Keratinocyte (primary cell): ENCODE results near the gene CD40.

ENCODE experiments used
- CTCF ChIP-seq, 3 experiments: IDR thresholded peaks in 1 of 3; conservative IDR thresholded peaks in 1 of 3; optimal IDR thresholded peaks in 1 of 3; 2 replicates in 2 of 3; 3 replicates in 1 of 3; pipeline versions ENCODE3 to v1.5.1; 2011; ENCODE audit warnings: low read length in 3 of 3, mild to moderate bottlenecking in 3 of 3, moderate library complexity in 2 of 3, control low read depth in 1 of 3, inconsistent platforms in 1 of 3; ENCODE audit not compliant: insufficient read depth in 2 of 3; ENCODE audit errors: extremely low read depth in 1 of 3
- EZH2 ChIP-seq: IDR thresholded peaks from one replicate; pipeline ENCODE4 v1.6.1; 2012; ENCODE audit warnings: inconsistent platforms, mild to moderate bottlenecking, low read length, moderate library complexity

DNA sequence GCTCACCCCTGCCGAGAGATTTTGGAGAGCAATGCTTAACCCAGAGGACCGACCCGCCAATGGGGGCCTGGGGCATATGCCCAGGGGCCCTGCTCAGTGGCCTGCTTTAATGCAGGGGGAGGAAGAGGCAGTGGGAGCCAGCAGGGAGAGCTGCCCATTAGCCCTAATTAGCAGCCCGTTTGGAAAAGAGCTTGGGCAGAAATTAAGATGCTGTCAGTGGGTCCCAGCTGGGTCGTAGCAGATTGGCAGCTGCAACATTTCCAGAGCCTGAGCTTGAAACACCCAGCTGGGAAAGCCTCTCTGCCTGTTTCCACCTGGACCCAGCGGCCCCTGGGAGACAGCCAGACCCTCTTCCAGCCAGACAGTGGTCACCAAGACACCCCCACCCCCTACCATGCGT is 39.5 kb downstream of the CD40 start:
- TF ChIP-seq CTCF (optimal IDR thresholded peaks at IDR 0.05 in 1 of 3, IDR thresholded peaks at IDR 0.05 in 1 of 3, conservative IDR thresholded peaks at IDR 0.05 in 1 of 3; ENCODE audit: extremely low read depth in 1 of 3, insufficient read depth in 2 of 3, low read length in 3 of 3) (no peak), EZH2 (no peak)
